T-helper 2 cell treated with Interferon-gamma antibody and Interleukin-4, amounts not matched to agents 100 ng/mL and 5 ng/mL, for 36 hours (primary cell): ENCODE data around the gene MADD. TPM values are rescaled to one million over a fixed set of nuclear protein-coding genes. Genes with fewer than 3 reads are reported as not detected.
"Not testable (repeated sequence)": the region's sequence is repeated elsewhere in the genome, so short reads cannot be mapped to it uniquely, and the experiment has no call there.

Source experiments
- intact Hi-C: fragments of 100-400 bp; cut with micrococcal nuclease; formaldehyde crosslinking; loops from one replicate; pipeline ENCODE4 v1.15.1; 2023
- total RNA-seq: library from RNA; stranded (reverse); gene quantifications from 2 replicates; pipeline ENCODE4 v1.2.3, GENCODE V29; 2022

MADD gene
- total RNA-seq, 1 donor from 2014 or later, result 100 TPM

DNA sequence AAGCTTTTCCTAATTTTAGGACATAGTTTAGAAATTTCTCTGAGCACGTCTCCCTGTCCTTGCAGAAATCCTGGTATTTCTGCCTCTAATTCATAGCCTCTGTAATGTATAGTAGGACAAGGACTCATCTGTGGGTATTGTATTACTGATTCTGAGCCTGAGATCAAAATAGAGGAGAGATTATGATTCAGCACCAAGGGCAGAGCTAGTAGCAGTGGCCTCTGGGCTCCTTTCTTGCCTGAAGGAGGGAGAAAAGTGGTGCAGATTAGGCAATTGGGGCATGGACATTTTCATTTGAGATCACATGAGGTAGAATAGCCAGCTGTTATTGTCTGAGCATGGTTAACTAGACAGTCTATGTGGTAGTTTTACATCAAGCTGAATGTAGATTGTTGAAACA lies 2.8 kb downstream of the MADD start:
- intact Hi-C loops, result no loop called here

DNA sequence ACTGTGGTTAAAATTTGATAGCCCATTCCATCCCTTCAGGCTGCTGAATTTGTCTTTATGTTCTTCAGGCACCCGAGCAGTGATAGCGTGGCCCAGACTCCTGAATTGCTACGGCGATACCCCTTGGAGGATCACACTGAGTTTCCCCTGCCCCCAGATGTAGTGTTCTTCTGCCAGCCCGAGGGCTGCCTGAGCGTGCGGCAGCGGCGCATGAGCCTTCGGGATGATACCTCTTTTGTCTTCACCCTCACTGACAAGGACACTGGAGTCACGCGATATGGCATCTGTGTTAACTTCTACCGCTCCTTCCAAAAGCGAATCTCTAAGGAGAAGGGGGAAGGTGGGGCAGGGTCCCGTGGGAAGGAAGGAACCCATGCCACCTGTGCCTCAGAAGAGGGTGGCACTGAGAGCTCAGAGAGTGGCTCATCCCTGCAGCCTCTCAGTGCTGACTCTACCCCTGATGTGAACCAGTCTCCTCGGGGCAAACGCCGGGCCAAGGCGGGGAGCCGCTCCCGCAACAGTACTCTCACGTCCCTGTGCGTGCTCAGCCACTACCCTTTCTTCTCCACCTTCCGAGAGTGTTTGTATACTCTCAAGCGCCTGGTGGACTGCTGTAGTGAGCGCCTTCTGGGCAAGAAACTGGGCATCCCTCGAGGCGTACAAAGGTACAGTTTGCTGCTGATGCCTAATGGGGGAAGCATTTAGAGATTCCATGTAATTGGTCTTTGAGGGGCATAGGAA lies 4.7 kb downstream of the MADD start:
- intact Hi-C loops, result no loop called here

DNA sequence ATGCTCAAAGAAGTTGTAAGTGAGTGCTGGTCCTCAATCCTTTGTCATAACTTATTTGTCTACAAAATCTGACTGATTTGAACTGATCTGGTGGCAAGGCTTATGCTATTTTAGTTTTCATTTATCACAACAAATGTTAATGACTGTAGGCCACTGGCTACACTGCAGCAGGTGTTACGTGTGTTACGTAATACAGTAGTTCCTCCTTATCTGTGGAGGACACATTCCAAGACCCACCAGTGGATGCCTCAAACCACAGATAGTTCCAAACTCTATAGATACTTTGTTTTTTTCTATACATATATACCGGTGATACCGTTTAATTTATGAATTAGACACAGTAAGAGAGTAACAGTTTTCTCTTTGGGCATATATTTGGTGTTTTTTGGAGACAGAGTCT lies 7.0 kb downstream of the MADD start:
- intact Hi-C loops, result no loop called here

DNA sequence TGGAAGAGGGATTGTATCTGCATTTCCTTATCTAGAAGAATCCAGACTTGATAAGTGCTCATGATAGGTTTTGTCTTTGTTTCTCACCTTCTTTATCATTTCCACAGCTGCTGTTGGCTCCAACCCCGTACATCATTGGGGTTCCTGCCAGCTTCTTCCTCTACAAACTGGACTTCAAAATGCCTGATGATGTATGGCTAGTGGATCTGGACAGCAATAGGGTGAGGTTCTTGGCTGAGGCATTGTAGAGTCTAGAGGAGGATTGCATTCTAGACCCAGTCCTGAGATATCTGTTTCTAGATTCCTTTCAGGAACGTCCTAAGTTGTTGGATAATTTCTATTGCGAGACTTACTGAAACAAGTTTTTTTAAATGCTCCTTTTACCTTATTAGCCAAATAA lies 8.1 kb downstream of the MADD start:
- intact Hi-C loops, result no loop called here

DNA sequence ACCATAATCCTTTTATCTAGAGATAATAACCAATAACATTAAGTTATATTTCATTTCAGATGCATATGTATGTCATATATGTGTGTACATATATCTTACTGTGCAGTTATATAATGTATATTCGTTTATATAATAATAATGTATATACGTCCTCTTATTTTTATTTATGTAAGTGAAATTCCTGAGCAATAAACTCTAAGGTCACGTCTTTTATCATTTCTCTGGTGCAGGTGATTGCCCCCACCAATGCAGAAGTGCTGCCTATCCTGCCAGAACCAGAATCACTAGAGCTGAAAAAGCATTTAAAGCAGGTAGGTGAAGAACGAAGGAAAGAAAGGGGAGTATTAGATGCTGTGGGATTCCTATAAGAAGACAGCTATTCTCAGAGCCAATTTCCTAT lies 8.8 kb downstream of the MADD start:
- intact Hi-C loops, result no loop called here

DNA sequence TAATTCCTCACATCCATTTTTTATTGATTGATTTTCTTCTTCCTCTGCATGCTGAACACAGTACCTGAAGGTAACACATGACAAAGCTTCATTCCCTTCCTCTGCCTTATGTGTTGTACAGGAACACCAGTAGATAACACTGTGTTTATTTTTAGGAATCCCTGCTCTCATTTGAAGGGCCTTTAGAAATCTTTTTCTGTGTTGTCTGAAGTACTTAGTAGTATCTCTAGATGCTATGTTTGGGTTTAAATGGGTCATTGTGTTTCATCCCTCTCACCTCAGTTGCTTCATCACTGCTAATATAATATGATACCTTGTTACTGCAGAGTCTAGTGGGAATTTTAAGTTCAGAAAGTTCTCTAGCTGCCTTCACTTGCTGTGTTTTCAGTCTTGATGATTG lies 10.2 kb downstream of the MADD start:
- intact Hi-C loops, result no loop called here

DNA sequence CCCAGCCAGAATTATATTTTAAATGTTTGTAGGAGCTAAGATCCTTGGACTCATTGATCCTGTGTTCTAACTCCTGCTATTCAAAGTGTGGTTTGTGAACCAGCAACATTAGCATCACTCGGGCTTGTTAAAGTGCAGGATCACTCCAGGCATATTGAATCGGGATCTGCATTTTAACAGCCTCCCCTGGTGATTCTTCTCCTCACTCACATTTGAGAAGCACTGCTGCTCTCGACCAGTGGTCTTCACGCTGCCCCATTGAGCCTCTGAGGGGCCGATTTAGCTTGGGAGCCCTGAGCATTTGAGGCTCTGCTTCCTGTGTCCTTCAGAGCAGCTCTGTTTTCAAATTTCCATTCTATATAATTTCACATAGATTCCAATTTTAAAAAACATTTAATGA lies 10.9 kb downstream of the MADD start:
- intact Hi-C loops, result no loop called here

DNA sequence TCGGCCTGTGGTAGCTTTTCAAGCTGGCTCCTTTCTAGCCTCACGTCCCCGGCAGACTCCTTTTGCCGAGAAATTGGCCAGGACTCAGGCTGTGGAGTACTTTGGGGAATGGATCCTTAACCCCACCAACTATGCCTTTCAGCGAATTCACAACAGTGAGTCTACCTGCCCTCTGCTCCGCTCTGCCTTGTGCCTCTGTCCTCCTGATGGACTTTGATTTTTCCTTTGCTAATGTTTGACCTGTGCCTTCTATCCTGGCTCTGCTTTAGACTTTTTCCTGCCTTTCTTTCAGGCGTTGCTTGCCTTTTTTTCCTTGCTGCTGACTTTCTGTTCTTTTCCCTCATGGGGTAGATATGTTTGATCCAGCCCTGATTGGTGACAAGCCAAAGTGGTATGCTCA lies 12.5 kb downstream of the MADD start:
- intact Hi-C loops, result no loop called here

DNA sequence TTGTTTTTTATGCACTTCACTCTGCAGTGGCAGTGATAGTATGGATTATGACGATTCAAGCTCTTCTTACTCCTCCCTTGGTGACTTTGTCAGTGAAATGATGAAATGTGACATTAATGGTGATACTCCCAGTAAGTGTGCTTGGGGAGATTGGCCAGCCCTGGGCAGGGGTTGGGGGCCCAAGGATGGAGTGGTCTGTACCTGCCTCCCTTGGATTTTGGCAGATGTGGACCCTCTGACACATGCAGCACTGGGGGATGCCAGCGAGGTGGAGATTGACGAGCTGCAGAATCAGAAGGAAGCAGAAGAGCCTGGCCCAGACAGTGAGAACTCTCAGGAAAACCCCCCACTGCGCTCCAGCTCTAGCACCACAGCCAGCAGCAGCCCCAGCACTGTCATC lies 14.2 kb downstream of the MADD start:
- intact Hi-C loops, result no loop called here

DNA sequence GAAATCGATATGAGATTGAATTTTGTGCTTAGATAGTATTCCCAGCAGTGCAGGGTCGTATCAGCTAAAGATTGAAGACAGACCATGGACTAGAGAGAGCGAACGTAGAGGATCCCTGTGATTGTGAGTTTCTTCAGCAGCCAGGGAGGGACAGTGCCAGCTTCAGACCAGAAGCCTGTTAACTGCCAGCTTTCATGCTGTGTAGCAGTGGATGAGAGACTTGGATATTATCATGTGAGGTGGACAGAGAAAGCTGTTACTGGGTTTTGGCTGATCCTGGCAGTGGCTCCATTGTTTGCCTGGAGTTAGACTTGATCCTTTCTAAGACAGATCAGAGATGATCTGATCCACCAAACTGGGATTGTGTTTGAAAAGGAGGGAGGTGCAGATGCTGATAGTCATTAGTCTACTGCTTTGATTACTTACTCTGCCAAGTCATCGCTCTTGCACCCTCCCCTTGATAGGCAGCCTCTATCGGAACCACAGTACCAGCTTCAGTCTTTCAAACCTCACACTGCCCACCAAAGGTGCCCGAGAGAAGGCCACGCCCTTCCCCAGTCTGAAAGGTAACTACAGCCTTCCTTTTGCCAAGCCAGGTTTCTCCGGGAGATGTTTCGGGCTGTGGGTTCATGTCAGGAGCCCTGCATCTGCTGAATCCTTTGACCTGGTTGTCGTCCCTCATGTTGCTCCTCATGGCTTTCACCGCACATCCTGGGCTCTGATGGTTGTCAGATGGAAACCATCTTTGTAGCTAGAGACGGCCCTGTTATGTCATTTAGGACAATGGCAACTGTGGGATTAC lies 16.2 kb downstream of the MADD start:
- intact Hi-C loops, result no loop called here

DNA sequence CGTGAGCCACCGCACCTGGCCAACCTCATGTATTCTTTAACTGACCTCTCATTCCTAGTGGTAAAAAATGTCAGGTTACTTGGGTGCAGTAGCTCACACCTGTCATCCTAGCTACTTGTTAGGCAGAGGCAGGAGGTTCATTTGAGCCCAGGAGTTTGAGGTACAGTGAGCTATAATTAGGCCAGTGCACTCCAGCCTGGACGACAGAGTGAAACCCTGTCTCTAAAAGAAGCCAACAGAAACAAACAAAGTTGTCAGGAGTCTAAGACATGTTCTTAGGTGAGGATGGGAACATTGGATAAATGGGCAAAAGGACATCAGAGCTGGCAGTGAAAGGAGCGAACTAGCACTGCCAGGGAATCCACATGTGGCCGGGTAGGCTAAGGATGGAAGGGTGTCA lies 18.1 kb downstream of the MADD start:
- intact Hi-C loops, result no loop called here

DNA sequence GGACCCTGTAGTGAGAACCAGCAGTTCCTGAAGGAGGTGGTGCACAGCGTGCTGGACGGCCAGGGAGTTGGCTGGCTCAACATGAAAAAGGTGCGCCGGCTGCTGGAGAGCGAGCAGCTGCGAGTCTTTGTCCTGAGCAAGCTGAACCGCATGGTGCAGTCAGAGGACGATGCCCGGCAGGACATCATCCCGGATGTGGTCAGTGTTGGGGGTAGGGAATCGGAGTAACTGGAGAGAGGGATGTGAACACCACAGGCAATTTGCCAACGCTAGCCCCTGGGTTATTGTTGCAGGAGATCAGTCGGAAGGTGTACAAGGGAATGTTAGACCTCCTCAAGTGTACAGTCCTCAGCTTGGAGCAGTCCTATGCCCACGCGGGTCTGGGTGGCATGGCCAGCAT lies 19.9 kb downstream of the MADD start:
- intact Hi-C loops, result no loop called here

DNA sequence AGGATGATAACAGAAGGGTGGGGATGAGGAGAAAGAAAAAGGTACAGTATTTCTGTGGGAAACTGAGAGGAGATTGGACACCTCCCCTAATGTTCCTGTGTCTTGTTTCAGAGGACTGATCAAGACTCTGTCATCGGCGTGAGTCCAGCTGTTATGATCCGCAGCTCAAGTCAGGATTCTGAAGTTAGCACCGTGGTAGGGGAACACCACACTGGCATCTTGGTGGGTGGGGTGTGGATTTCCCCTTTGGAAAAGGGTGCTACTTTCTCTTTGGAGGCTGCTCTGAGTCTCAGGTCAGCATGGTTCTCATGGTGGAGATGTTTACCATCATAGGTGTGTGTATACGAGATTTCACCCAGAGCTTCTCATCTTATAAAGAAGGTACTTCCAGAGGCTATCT lies 25.5 kb downstream of the MADD start:
- intact Hi-C loops, result no loop called here

DNA sequence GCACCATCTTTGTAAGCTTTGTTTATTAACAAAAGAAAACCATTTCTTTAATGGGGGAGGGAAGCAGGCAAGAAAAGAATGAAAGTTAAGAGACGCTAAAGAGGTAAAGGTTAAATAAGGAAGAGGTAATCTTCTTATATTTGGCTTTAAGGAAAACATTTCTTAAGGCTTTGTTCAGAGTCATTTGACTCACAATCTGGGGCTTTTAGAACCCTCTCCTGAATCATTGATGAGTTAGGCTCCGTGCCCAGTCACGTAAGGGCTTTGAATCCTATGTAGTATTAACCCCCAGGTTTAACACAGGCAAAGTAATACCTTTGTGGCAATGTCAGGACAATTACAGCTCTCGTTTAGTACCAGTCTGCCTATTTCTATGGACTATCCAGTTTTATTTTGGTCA lies 26.1 kb downstream of the MADD start:
- intact Hi-C loops, result no loop called here

DNA sequence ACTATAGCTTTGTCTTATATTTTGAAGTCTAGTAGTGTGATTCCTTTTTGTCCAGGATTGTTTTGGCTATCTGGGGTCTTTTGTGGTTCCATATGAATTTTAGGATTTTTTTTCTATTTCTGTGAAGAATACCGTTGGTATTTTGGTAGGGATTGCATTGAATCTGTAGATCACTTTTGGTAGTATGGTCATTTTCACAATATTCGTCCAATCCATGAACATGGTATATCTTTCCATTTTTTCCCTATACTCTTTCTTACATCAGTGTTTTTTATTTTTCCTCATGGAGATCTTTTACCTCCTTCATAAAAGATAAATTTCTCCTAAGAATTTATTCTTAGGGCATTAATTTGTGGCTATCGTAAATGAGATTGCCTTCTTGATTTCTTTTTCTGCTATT lies 29.1 kb downstream of the MADD start:
- intact Hi-C loops, result no loop called here

DNA sequence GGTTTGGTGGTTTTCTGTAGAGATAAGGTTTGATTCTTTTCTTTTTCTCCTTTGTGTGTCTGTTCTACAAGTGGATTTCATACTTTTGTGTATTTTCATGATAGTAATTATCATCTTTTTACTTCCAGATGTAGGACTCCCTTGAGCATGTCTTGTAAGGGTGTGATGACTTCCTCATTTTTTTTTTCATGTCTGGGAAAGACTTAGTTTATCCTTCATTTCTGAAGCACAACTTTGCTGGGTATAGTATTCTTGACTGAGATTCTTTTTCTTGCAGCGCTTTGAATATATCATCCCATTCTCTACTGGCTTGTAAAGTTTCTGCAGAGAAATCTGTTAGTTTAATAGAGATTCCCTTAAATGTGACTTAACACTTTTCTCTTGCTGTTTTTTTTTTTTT lies 32.9 kb downstream of the MADD start:
- intact Hi-C loops, result no loop called here

DNA sequence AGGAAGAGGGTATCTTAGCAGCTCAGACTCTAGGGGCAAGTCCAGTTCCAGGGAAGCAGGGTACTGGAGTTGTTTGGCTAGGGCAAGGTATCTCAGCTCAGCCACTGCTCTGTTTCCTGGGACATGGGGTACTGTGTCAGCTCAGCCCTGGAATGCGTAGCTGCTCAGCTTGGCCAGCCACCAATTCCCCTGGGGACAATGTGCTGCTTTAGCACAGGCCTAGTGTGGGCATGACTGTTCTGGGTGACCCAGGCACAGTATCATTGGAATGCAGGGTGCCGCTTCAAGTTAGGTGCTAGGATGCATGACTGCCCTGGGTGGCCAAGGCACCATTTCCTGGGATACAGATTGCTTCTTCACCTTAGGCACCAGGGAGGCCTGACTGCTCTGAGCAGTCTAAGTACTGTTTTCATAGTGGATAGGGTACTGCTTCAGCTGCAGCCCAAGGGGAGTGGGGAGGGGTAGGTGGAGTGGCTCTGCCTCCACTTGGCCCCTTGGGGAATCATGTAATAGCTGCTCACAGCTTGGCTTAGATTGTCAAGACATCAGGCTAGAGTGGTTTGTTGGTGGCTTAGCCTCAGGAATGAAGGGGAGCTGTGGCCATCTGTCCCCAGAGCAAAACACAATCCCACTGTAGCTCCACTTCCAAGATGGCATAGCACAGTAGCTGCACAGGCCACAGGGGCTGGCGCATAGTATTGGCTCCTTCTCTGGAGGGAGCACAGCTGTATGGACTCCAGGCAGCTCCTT lies 36.0 kb downstream of the MADD start:
- intact Hi-C loops, result no loop called here

DNA sequence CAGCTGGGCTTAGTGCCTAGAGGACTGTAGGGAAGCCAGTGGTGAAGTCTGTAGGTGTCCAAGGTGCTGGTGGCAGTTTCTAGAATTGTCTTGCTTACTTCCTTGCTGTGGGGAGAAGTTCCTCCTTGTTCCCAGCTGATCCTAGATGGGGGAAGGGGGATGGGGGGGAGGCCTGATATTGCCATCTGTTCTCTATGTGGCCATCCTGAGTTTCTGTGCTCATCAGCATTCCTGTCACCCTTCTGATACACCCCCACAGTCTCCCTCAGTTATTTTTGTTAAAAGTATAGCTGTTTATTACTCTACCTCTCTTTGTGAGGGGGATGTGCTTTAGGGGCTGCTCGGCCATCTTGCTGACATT lies 36.5 kb downstream of the MADD start:
- intact Hi-C loops, result no loop called here

DNA sequence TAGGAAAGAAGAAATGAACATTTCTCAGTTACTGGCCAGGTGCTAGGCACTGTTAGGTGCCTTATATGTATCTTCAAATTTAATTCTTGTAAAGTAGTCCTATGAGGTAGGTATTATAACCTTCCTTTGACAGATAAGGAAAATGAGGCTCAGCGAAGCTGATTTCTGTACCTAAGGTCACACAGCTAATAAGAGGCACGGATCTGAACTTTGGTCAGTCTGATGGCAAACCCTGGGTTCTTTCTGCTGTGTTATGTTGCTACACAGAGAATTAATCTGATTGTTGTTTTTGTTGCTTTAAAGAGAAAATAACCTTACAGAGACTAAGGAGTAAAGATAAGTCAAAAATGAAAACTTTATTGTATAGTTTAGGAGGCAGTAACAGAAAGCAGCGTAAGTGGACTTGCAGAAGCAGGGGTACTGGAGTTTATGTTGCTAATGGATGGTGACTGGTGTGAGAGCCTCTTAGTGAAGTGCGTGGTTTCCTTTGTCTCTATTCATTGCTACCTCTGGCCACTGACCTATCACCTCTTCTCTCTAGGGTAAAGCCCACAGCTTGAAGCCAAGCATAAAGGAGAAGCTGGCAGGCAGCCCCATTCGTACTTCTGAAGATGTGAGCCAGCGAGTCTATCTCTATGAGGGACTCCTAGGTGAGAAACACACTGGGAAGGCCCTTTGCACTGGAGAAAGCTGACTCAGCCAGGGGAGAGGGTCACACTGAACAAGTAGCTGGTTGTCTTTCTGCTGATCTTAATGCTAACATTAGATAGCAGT lies 38.3 kb downstream of the MADD start:
- intact Hi-C loops, result no loop called here

DNA sequence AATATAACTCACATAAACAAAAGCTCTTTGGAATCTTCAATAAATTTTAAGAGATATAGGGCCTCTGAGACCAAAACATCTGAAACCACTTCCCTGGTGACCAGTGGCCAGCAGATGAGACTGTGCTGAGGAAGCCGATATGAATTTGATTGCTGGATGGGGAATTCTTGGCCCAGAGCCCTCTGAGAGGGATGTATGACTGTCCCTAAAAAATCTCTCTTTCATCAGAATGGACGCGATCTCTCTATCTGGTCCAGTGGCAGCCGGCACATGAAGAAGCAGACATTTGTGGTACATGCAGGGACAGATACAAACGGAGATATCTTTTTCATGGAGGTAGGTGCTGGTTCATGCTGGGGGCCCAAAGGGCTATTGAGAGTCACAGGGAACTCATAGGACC lies 45.1 kb downstream of the MADD start:
- intact Hi-C loops, result no loop called here

DNA sequence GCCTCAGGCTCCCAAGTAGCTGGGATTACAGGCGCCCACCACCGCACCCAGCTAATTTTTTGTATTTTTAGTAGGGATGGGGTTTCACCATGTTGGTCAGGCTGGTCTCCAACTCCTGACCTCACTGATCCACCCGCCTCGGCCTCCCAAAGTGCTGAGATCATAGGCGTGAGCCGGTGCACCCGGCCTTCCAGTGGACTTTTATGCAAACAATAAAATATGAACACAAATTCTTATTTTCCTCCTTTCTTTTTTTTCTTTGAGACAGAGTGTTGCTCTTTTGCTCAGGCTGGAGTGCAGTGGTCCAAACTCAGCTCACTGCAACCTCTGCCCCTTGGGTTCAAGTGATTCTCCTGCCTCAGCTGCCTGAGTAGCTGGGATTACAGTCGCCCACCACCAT lies 46.6 kb downstream of the MADD start:
- intact Hi-C loops, result not testable (repeated sequence)
